ENCODE measurements around the gene KIF6.

KIF6 gene

DNA sequence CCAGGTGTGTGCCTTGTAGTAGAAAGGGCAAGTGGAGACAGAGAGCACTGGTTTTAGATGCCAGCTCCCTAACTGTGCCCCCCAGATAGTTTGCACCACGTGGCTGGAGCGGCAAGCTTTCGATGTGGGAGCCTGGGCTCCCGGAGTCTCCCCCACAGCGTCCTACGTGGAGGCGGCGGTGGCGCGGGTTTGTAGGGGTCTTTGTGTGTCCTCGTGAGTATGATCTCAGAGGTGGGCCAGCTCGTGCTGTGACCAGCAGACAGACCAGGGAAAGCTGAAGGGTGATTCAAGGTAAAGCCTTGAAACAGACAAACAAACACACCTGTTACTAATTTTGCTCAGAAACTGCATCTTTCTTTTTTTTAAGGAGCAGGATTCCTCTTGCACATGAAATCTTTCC is 397.1 kb downstream of the KIF6 start:
- DNase-seq (ENCODE audit: low read depth in 2 of 2), result no peak
- no peak for TF ChIP-seq CTCF (IDR thresholded peaks at IDR 0.05; ENCODE audit: low read depth, low read length)
- no peak overlapping the region for H3K4me3 ChIP-seq (replicated peaks in 1 of 2; ENCODE audit: low read depth in 2 of 2, low read length in 2 of 2)

- DNase-seq (ENCODE audit: low read depth in 2 of 2), result no peak
- H3K4me3 ChIP-seq (replicated peaks in 1 of 2; ENCODE audit: low read depth in 2 of 2, low read length in 2 of 2), result no peak overlapping the region
- no peak for TF ChIP-seq CTCF (IDR thresholded peaks at IDR 0.05; ENCODE audit: low read depth, low read length)
Observed at GRCh38 chr6:39327507-39327906, 397.7 kb downstream of the KIF6 start.

DNA sequence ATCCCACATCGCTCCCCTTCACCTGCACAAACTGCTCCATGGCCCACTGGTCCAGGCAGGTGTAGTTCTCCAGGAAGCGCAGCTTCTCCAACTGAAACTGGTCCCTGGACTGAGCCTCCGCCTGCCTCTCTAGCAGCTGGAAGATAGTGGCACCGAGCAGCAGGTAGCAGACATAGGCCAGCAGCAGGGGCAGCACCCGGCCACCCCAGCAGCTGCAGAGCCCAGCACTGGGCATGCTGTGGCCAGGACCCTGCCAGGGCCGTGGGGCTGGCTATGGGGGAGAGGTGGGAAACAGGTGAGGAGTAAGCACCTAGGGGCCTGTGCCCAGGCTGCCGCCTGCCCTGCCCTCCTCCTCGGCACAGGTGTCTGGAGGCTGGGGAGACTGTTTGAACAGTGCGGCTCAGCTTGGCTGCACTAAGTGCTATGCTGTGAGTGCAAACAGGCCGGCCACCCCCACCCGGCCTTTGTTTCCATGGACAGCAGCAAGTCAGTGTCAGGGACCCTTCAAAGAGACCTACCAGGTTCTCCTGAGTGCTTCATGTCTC is 402.8 kb downstream of the KIF6 start, which contains the start of gene KCNK16:
KCNK16 (minus strand) TSS at position 397 of the 545 bp plus-strand sequence; CDS start at position 235, 162 bp downstream.
- TF ChIP-seq CTCF (IDR thresholded peaks at IDR 0.05; ENCODE audit: low read depth, low read length), result no peak

GRCh38 chr6:39321761-39322160 is 403.4 kb downstream of the KIF6 start:
- TF ChIP-seq CTCF (IDR thresholded peaks at IDR 0.05; ENCODE audit: low read depth, low read length), result no peak
- no peak overlapping the region for H3K4me3 ChIP-seq (replicated peaks in 1 of 2; ENCODE audit: low read depth in 2 of 2, low read length in 2 of 2)
- no peak for DNase-seq (ENCODE audit: low read depth in 2 of 2)

More for the DNA sequence above, 402.8 kb downstream of the KIF6 start, which contains the start of gene KCNK16:
- no peak within 1 kb of the TSS for H3K4me3 ChIP-seq (replicated peaks in 1 of 2; ENCODE audit: low read depth in 2 of 2, low read length in 2 of 2)
- DNase-seq (ENCODE audit: low read depth in 2 of 2), result no peak

DNA sequence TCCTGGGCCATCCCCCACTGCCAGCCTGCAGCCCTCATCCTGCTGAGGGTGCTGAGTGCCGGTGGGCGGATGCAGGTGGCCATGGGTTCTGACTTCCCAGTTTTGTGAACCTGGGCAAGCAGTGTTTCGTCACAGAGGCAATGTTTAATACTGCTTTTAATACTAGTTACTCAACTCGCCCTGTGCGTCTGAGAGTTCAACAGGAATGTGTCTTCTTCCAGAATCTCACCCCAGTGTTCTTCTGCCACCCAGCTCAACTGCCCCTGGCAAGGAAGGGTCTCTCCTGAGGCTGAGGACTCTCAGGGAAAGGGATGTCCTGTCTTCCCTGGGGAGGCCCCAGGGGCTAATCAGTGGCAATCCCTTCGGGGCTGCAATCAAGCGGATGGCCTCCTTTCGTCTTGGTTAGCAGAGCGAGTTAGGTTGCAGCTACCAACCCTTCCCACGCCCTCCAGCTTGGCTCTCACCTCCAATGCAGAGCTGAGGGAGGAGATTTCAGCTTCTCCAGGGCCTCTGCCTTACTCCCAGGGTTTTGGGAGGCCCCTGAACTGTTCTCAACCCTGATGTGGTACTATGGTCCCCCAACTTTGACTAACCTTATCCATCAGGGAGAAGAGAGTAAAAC is 404.7 kb downstream of the KIF6 start:
- TF ChIP-seq CTCF (IDR thresholded peaks at IDR 0.05; ENCODE audit: low read depth, low read length), result no peak
- H3K4me3 ChIP-seq (replicated peaks in 1 of 2; ENCODE audit: low read depth in 2 of 2, low read length in 2 of 2), result no peak overlapping the region
- no peak for DNase-seq (ENCODE audit: low read depth in 2 of 2)

GRCh38 chr6:39319621-39320362 is 405.4 kb downstream of the KIF6 start:
- DNase-seq (ENCODE audit: low read depth in 2 of 2), result no peak
- TF ChIP-seq CTCF (IDR thresholded peaks at IDR 0.05; ENCODE audit: low read depth, low read length), result no peak
- no peak overlapping the region for H3K4me3 ChIP-seq (replicated peaks in 1 of 2; ENCODE audit: low read depth in 2 of 2, low read length in 2 of 2)

Measured in cardiac fibroblast (primary cell).